Endothelial cell of umbilical vein (primary cell): ENCODE results near the gene ARMH1.

ENCODE experiments used
- JUN ChIP-seq: IDR thresholded peaks from 2 replicates; pipeline ENCODE4 v1.6.1; 2011; ENCODE audit warnings: borderline replicate concordance, low read depth; ENCODE audit not compliant: insufficient read length, insufficient read depth
- POLR2A ChIP-seq: IDR thresholded peaks from 2 replicates; pipeline ENCODE4 v1.6.1; 2012; ENCODE audit warnings: low read depth, mild to moderate bottlenecking, control low read depth, low read length
- TF ChIP-seq, protein P1 (sequence below), 2 donors: IDR thresholded peaks; 1 replicate in 1 of 2; 2 replicates in 1 of 2; pipeline ENCODE4 v1.5.1; 2011; ENCODE audit warnings: low read length in 2 of 2, mild to moderate bottlenecking in 2 of 2, moderate library complexity in 2 of 2, control low read depth in 1 of 2, inconsistent platforms in 1 of 2, low read depth in 1 of 2; ENCODE audit not compliant: insufficient read depth in 1 of 2; ENCODE audit errors: extremely low read depth in 1 of 2

DNA sequence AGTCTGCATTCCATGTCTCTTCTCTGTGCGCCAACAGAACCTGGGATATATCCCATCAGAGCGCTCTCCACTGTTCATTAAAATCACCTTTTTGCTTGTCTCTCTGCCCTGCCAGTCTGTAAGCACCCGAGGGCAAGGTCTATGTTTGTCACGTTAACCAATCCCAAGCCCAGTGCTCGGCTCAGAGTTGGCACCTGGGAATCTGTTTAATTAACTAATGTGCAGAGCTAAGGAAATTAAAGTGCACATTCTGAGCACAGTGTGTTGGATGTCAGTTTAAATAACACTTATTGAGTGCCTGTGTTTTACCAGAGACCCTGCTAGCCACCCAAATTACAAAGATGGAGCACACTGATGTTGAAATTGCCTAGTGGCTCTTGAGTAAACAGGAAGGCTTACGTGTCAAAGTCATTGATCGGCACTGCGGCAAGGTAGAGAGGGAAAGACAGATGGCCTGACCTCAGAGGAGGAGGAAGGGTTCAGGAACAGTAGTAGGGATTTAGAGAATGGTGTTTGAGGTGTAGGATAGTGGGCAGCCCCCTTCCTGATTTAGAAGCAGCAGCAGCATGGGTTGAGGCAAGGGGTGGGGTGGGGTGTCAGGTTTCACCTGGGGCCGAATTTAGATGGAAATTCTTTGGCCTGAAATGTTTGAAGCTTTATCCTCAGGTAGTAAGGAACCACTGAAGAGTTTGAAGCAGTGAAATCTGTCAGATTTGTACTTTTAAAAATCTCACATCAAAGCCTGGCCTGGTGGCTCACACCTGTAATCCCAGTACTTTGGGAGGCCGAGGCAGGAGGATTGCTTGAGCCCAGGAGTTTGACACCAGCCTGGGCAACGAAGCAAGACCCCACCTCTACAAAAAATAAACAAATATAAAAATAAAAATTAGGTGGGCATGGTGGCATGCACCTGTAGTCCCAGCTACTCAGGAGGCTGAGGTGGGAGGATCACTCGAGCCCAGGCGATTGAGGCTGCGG lies 7.7 kb downstream of the ARMH1 start:
- TF ChIP-seq, protein P1, sequence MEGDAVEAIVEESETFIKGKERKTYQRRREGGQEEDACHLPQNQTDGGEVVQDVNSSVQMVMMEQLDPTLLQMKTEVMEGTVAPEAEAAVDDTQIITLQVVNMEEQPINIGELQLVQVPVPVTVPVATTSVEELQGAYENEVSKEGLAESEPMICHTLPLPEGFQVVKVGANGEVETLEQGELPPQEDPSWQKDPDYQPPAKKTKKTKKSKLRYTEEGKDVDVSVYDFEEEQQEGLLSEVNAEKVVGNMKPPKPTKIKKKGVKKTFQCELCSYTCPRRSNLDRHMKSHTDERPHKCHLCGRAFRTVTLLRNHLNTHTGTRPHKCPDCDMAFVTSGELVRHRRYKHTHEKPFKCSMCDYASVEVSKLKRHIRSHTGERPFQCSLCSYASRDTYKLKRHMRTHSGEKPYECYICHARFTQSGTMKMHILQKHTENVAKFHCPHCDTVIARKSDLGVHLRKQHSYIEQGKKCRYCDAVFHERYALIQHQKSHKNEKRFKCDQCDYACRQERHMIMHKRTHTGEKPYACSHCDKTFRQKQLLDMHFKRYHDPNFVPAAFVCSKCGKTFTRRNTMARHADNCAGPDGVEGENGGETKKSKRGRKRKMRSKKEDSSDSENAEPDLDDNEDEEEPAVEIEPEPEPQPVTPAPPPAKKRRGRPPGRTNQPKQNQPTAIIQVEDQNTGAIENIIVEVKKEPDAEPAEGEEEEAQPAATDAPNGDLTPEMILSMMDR (IDR thresholded peaks at IDR 0.05; ENCODE audit: extremely low read depth in 1 of 2, insufficient read depth in 1 of 2, low read depth in 1 of 2, low read length in 2 of 2), result no peak
- TF ChIP-seq JUN (no peak), POLR2A (no peak)
